HepG2 (cell line): ENCODE data around the gene C12orf56. TPM values are rescaled to one million over a fixed set of nuclear protein-coding genes. Genes with fewer than 3 reads are reported as not detected.
A peak's percentile ranks its signal among the peaks of the same experiment; 100 is the strongest.

Source experiments
- BCL6 ChIP-seq: IDR thresholded peaks from 2 replicates; pipeline ENCODE4 v1.6.1; 2016; ENCODE audit warnings: missing genetic modification reagents, missing compliant biosample characterization
- CENPX ChIP-seq: sonication (generic); formaldehyde crosslinking; IDR thresholded peaks from 2 replicates; pipeline ENCODE4 v1.9.0; 2021; ENCODE audit warnings: mild to moderate bottlenecking, missing genetic modification reagents, moderate library complexity
- KMT2A ChIP-seq: sonication (generic); formaldehyde crosslinking; IDR thresholded peaks from 2 replicates; pipeline ENCODE4 v1.4.0; 2020; ENCODE audit warnings: missing genetic modification reagents
- MYC ChIP-seq: sonication (generic); formaldehyde crosslinking; IDR thresholded peaks from 2 replicates; pipeline ENCODE4 v1.9.0; 2021; ENCODE audit warnings: missing genetic modification reagents, borderline replicate concordance
- PAF1 ChIP-seq: IDR thresholded peaks from 2 replicates; pipeline ENCODE4 v1.6.1; 2016; ENCODE audit warnings: missing genetic modification reagents, missing compliant biosample characterization
- SOX6 ChIP-seq, 2 experiments: fragments of 450-650 bp in 1 of 2; sonication (generic) in 1 of 2; formaldehyde crosslinking in 1 of 2; IDR thresholded peaks; 2 replicates each; pipeline versions ENCODE4 v1.4.0 to v1.6.1; 2017 to 2020; ENCODE audit warnings: antibody characterized with exemption in 1 of 2, mild to moderate bottlenecking in 1 of 2, missing genetic modification reagents in 1 of 2
- TEAD3 ChIP-seq: optimal IDR thresholded peaks from 2 replicates; pipeline ENCODE3; 2016; ENCODE audit warnings: borderline replicate concordance
- ZFP1 ChIP-seq: IDR thresholded peaks from 2 replicates; pipeline ENCODE4 v1.6.1; 2016
- ZNF329 ChIP-seq: sonication (generic); formaldehyde crosslinking; IDR thresholded peaks from 2 replicates; pipeline ENCODE4 v1.9.0; 2021; ENCODE audit warnings: low read depth, mild to moderate bottlenecking, missing genetic modification reagents
- ZNF335 ChIP-seq: sonication (generic); formaldehyde crosslinking; IDR thresholded peaks from 2 replicates; pipeline ENCODE4 v1.4.0; 2020; ENCODE audit warnings: missing genetic modification reagents
- polyA plus RNA-seq, 8 experiments: library from polyadenylated mRNA; depleted of rRNA in 3 of 8; stranded (reverse) in 7 of 8; unstranded in 1 of 8; fragments of >200 nt; fragmentation: Illumina TruSeq in 4 of 8; extraction: Trizol in 4 of 8; gene quantifications; 2 replicates each; pipeline versions ENCODE4 v1.2.1 to v1.2.3, GENCODE V29; 2011 to 2016; ENCODE audit warnings: low read depth in 4 of 8, missing spikeins in 1 of 8, mixed read lengths in 1 of 8; ENCODE audit not compliant: insufficient read depth in 1 of 8
- total RNA-seq, 5 experiments: library from RNA; depleted of rRNA; stranded (reverse); fragments of >200 nt; fragmentation: Illumina TruSeq; extraction: Trizol; gene quantifications; 2 replicates each; pipeline ENCODE4 v1.2.3, GENCODE V29; 2016; ENCODE audit warnings: low read depth in 1 of 5
- TF ChIP-seq, protein P1 (sequence below), 2 experiments: fragments of 450-650 bp in 1 of 2; sonication (generic) in 1 of 2; formaldehyde crosslinking in 1 of 2; IDR thresholded peaks; 2 replicates each; pipeline versions ENCODE4 v1.6.1 to v1.8.0; 2016 to 2022; ENCODE audit warnings: antibody characterized with exemption in 1 of 2, mild to moderate bottlenecking in 1 of 2, missing genetic modification reagents in 1 of 2
- TF ChIP-seq, protein P2 (sequence below): sonication (generic); formaldehyde crosslinking; IDR thresholded peaks from 2 replicates; pipeline ENCODE4 v1.4.0; 2020; ENCODE audit warnings: mild to moderate bottlenecking, missing genetic modification reagents, borderline replicate concordance
- TF ChIP-seq, protein P3 (sequence below): sonication (generic); formaldehyde crosslinking; IDR thresholded peaks from 2 replicates; pipeline ENCODE4 v1.4.0; 2020; ENCODE audit warnings: mild to moderate bottlenecking, missing genetic modification reagents
- TF ChIP-seq, protein P4 (sequence below): sonication (generic); formaldehyde crosslinking; IDR thresholded peaks from 2 replicates; pipeline ENCODE4 v1.9.0; 2022; ENCODE audit warnings: low read depth, missing genetic modification reagents

C12orf56 gene
- total and polyA plus RNA-seq, 2 of the 13 experiments (the other 11 are each of a cell fraction or from before 2014, with no cell fraction given) = 0.07 TPM; not detected in 1

DNA sequence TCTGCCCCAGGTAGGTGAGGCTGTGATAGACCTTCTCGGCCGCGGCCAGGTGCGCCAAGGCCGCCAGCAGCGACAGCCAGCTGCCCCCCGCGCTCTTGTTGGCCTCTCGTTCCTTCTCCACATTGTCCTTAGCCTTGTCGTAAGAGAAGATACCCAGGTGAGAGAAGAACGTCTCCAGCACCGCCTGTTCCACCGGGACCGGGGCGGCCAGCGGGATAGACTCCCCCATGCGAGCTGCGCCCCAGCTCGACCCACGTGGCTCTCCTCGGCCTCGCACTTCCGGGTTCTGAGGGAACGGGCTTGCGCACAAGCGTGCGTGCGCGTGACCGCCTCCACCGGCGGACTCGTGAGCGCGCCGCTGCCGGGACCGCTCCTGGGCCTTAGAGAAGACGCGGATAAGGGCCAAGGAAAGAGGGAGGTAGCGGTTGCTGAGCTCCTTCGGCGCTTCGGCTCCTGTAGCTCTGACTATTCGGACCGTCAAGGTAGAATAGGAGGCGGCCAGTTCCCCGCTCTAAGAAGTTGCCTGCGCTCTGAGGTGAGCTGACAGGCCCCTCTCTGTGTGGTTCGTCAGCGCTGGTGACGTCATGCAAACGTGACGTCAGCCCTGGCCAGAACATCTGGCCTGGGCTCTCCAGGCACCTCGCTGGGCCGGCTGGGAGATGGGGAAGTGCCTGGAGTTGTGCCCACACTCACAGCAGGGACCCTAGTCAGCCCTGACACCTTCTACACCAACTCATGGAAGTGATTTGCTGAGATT, 168.4 kb downstream of the C12orf56 start, which contains the start of gene KICS2 (continued):
- TF ChIP-seq, protein P1, sequence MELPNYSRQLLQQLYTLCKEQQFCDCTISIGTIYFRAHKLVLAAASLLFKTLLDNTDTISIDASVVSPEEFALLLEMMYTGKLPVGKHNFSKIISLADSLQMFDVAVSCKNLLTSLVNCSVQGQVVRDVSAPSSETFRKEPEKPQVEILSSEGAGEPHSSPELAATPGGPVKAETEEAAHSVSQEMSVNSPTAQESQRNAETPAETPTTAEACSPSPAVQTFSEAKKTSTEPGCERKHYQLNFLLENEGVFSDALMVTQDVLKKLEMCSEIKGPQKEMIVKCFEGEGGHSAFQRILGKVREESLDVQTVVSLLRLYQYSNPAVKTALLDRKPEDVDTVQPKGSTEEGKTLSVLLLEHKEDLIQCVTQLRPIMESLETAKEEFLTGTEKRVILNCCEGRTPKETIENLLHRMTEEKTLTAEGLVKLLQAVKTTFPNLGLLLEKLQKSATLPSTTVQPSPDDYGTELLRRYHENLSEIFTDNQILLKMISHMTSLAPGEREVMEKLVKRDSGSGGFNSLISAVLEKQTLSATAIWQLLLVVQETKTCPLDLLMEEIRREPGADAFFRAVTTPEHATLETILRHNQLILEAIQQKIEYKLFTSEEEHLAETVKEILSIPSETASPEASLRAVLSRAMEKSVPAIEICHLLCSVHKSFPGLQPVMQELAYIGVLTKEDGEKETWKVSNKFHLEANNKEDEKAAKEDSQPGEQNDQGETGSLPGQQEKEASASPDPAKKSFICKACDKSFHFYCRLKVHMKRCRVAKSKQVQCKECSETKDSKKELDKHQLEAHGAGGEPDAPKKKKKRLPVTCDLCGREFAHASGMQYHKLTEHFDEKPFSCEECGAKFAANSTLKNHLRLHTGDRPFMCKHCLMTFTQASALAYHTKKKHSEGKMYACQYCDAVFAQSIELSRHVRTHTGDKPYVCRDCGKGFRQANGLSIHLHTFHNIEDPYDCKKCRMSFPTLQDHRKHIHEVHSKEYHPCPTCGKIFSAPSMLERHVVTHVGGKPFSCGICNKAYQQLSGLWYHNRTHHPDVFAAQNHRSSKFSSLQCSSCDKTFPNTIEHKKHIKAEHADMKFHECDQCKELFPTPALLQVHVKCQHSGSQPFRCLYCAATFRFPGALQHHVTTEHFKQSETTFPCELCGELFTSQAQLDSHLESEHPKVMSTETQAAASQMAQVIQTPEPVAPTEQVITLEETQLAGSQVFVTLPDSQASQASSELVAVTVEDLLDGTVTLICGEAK (IDR thresholded peaks at IDR 0.05) = no peak
- TF ChIP-seq, protein P1 (CRISPR knock-in tag; IDR thresholded peaks at IDR 0.05) = peak; percentile 68; the same call in 1 of the 2 replicates
- TF ChIP-seq ZNF329 (CRISPR knock-in tag) (0 out of 2 replicates have a peak, but pooled peaks have one; percentile 78), BCL6 (CRISPR knock-in tag) (peak; percentile 60), PAF1 (CRISPR knock-in tag) (no peak), SOX6 (IDR thresholded peaks at IDR 0.05) (no peak), SOX6 (CRISPR knock-in tag; IDR thresholded peaks at IDR 0.05) (peak; percentile 39), ZFP1 (CRISPR knock-in tag) (0 out of 2 replicates have a peak, but pooled peaks have one; percentile 53), TEAD3 (peak; percentile 41), CENPX (CRISPR knock-in tag) (no peak), MYC (CRISPR knock-in tag) (peak; percentile 100), KMT2A (CRISPR knock-in tag) (peak; percentile 89), ZNF335 (CRISPR knock-in tag) (peak; percentile 77; the same call in 1 of the 2 replicates)
- TF ChIP-seq, protein P2, sequence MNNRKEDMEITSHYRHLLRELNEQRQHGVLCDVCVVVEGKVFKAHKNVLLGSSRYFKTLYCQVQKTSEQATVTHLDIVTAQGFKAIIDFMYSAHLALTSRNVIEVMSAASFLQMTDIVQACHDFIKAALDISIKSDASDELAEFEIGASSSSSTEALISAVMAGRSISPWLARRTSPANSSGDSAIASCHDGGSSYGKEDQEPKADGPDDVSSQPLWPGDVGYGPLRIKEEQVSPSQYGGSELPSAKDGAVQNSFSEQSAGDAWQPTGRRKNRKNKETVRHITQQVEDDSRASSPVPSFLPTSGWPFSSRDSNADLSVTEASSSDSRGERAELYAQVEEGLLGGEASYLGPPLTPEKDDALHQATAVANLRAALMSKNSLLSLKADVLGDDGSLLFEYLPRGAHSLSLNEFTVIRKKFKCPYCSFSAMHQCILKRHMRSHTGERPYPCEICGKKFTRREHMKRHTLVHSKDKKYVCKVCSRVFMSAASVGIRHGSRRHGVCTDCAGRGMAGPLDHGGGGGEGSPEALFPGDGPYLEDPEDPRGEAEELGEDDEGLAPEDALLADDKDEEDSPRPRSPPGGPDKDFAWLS (CRISPR knock-in tag) = no peak
- TF ChIP-seq, protein P3, sequence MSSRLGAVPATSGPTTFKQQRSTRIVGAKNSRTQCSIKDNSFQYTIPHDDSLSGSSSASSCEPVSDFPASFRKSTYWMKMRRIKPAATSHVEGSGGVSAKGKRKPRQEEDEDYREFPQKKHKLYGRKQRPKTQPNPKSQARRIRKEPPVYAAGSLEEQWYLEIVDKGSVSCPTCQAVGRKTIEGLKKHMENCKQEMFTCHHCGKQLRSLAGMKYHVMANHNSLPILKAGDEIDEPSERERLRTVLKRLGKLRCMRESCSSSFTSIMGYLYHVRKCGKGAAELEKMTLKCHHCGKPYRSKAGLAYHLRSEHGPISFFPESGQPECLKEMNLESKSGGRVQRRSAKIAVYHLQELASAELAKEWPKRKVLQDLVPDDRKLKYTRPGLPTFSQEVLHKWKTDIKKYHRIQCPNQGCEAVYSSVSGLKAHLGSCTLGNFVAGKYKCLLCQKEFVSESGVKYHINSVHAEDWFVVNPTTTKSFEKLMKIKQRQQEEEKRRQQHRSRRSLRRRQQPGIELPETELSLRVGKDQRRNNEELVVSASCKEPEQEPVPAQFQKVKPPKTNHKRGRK (CRISPR knock-in tag) = no peak
- TF ChIP-seq, protein P4, sequence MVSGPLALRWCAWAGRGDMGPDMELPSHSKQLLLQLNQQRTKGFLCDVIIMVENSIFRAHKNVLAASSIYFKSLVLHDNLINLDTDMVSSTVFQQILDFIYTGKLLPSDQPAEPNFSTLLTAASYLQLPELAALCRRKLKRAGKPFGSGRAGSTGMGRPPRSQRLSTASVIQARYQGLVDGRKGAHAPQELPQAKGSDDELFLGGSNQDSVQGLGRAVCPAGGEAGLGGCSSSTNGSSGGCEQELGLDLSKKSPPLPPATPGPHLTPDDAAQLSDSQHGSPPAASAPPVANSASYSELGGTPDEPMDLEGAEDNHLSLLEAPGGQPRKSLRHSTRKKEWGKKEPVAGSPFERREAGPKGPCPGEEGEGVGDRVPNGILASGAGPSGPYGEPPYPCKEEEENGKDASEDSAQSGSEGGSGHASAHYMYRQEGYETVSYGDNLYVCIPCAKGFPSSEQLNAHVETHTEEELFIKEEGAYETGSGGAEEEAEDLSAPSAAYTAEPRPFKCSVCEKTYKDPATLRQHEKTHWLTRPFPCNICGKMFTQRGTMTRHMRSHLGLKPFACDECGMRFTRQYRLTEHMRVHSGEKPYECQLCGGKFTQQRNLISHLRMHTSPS (CRISPR knock-in tag) = no peak
